HAP-1 (cell line): ENCODE measurements around the gene MPHOSPH9.
A peak's percentile ranks its signal among the peaks of the same experiment; 100 is the strongest.
"Not testable (repeated sequence)": the region's sequence is repeated elsewhere in the genome, so short reads cannot be mapped to it uniquely, and the experiment has no call there.

Experiments used
- DNase-seq, 2 experiments: peaks; one replicate each; pipeline ENCODE4 v3.0.0-alpha.2; 2016 to 2020; ENCODE audit warnings: low spot score in 2 of 2
- H3K27me3 ChIP-seq: fragments of 250-450 bp; sonication (Bioruptor Pico); 2 replicates; pipeline ENCODE4 v1.5.1; 2020; ENCODE audit warnings: low read depth, mild to moderate bottlenecking, moderate library complexity
- H3K36me3 ChIP-seq: fragments of 250-450 bp; sonication (Bioruptor Pico); replicated peaks from 2 replicates; pipeline ENCODE4 v1.5.1; 2020; ENCODE audit warnings: mild to moderate bottlenecking
- H3K4me1 ChIP-seq: fragments of 250-450 bp; sonication (Bioruptor Pico); 2 replicates; pipeline ENCODE4 v1.5.1; 2020; ENCODE audit warnings: mild to moderate bottlenecking
- H3K4me3 ChIP-seq: fragments of 250-450 bp; sonication (Bioruptor Pico); 2 replicates; pipeline ENCODE4 v1.5.1; 2020; ENCODE audit warnings: mild to moderate bottlenecking, moderate library complexity
- H3K9me3 ChIP-seq: fragments of 250-450 bp; sonication (Bioruptor Pico); 2 replicates; pipeline ENCODE4 v1.5.1; 2020; ENCODE audit warnings: mild to moderate bottlenecking, moderate library complexity
- in situ Hi-C: fragments of 300-500 bp; cut with MboI; formaldehyde crosslinking; loops from 3 replicates; pipeline ENCODE4 v1.14.3; 2020; ENCODE audit warnings: low sequenced_read_pairs, inconsistent platforms, mixed read lengths

MPHOSPH9 gene

DNA sequence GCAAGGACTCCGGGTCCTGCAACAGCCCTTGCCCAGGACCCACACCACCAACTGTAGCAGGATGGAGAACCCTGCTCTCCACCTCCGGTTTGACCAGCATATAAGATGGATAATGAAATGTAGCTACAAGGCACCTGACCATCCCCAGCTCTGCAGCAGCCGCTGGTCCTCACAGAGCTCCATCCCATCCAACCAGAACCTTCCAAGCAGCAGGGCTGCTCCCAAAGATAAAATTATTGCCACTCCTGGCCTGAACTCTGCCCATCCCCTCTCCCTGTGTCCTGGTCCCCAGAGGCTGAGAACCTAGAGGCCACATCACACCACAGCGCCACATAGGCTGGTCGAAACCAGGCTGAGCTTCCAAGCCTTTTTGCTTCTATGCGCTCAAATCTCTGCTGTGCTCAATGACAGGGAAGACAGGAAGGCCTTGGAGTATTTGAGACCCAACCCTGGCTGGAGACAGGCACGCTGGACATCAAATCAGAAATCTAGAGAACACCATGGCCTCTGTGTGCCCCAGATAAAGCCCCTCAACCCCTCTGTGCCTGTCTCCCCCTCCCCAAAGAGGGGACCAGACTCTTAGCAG is 34.5 kb upstream of the MPHOSPH9 start:
- DNase-seq = no peak
- peaks cover 16% of the 10 kb centered on the region for H3K4me1 ChIP-seq
- no peak overlapping the region for H3K4me3 ChIP-seq
- in situ Hi-C loops = no loop called here
- H3K36me3 ChIP-seq = peaks cover 44% of the 10 kb centered on the region
- H3K9me3 ChIP-seq = no peaks in the 10 kb centered on the region
- H3K27me3 ChIP-seq = no peaks in the 10 kb centered on the region

DNA sequence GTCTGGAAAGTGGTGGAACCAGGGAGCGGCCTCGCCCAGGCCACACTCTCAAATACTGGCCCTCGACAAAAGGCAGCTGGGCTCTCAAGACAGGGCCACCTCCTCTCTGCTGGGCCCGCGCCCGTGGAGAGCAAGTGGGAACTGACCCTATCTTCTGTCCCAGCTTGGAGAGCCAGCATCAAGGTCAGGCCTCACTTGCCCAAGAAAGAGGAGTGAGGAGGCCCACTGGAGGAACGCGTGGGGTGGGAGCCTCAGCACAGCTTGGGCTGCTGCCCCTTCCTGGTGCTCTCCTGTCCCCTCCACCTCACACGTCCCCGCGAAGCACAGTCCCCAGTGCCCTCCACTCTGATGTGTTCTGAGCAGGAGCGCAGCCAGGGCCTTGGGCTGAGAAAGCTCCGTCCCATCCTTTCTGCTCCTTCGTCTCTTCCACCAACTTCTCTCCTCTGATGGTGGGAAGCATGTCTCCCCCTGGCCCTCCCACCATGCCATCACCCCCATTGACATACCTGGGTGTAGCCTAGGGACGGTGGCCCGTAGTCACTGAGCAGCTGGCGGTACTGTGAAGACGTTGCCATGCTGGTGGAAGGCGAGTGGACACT is 33.8 kb upstream of the MPHOSPH9 start:
- in situ Hi-C loops = no loop called here
- Histone ChIP-seq H3K27me3 (no peaks in the 10 kb centered on the region), H3K4me1 (peaks cover 22% of the 10 kb centered on the region), H3K36me3 (peaks cover 48% of the 10 kb centered on the region), H3K4me3 (no peak overlapping the region), H3K9me3 (no peaks in the 10 kb centered on the region)
- DNase-seq = no peak

DNA sequence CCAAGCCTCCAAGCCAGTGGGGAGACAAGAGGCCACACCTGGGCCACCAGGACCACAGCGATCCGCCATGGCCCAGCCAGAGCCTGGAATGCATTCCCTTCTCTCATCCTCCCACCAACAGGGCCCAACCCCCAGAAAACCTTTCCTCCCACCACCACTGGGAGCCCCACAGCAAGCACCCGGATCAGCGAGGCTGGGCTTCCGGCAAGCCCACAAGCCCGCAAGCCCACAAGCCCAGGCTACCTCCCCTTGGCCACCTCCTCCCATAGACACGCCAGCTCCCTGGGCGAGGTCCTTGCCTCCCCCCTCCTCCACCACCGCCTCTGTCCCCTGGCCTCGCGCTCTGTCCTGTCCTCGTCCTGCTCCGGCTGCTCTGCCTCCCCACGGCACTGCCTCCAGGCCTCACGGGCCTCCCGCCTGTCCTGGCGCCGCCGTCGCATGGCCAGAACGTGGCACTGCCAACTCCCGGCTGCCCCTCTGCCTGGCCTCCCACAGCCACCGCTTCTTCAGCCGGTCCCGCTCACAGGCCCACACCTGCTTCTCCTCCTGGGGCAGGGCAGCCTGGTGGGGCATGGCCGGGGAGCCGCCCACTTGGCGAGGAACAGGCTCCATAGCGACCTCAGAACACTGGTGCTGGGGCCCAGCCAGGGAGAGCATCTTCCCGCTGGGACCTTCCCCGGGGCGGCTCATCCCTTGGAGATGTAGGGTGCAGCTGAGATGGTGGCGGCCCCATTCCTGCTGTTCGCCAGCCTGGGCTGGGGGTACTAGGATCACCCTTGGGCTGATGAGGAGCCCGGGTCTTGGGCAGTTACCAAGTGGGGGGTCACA is 33.1 kb upstream of the MPHOSPH9 start:
- H3K36me3 ChIP-seq = peaks cover 48% of the 10 kb centered on the region
- H3K9me3 ChIP-seq = no peaks in the 10 kb centered on the region
- H3K27me3 ChIP-seq = no peaks in the 10 kb centered on the region
- no peak for DNase-seq
- no peak overlapping the region for H3K4me3 ChIP-seq
- in situ Hi-C loops = no loop called here
- peaks cover 26% of the 10 kb centered on the region for H3K4me1 ChIP-seq

DNA sequence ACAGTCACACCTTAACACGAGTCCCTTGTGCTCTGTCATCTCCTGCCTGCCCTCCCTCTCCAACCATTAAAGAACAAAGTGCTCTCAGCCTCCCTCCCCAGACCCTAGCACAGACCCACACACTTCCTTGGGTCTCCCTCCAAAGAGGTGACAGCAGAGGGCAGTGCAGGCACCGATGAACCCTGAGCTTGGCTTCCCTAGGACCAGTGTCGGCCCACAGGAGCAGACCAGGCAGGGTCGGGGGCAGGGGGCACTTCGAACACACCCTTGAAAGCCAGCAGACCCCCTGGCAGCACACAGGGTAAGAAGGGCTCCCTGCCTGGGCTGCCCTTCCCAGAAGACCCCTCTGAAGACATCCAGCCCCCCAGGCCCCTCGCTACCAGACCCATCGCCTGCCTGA is 31.7 kb upstream of the MPHOSPH9 start:
- Histone ChIP-seq H3K9me3 (no peaks in the 10 kb centered on the region), H3K4me1 (peaks cover 37% of the 10 kb centered on the region), H3K4me3 (no peak overlapping the region), H3K36me3 (peaks cover 60% of the 10 kb centered on the region), H3K27me3 (no peaks in the 10 kb centered on the region)
- in situ Hi-C loops = no loop called here
- DNase-seq = peak in 1 of 2 experiments; percentile 54

DNA sequence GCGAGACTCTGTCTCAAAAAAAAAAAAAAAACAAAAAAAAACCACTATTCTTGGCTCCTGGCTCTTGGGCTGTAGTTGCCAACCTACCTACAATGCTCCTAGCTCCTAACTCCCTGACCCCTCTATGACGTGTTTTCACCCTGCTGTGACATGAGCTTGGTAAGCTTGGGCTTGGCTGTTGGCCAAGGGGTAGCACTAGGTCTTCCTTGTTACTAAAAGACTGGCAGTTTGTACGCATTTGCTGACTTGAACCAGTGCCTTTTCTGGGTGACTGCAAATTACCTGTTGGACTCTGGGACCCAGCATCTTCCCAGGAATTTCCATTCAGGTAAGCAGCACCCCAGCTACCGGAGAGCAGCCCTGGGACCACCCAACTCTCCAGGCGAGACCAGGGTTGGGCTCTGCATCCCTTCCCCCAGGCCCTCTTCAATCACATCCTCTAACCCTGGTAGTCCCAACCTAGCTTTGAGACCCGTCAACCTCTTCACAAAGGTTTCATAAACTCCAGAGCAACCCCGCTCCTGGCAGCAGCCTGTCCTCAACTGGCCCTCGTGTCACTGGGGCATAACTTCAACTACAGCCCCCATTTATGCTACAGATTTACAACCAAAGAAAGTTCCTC is 30.4 kb upstream of the MPHOSPH9 start:
- Histone ChIP-seq H3K9me3 (no peaks in the 10 kb centered on the region), H3K27me3 (no peaks in the 10 kb centered on the region), H3K36me3 (peaks cover 74% of the 10 kb centered on the region), H3K4me1 (peaks cover 33% of the 10 kb centered on the region), H3K4me3 (no peak overlapping the region)
- no peak for DNase-seq
- in situ Hi-C loops = no loop called here

DNA sequence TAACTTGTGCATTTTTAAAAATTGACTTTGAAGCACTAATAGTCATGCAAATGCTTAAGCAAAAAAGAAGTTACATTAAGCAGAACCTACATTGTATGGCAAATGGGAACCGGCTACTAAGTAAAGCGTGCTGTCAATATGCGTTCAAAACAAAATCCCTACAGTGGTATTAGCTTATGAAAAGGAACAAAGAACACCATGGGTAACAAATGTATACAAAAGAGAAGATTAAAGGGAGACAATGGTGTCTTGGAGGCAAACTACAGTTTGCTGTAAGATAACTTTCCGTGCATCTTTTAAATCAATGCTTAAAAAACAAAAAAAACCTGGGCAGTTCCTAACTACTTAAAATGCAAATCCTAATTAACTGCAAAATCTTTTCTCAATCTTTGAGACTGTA is 28.3 kb upstream of the MPHOSPH9 start:
- no peaks in the 10 kb centered on the region for H3K9me3 ChIP-seq
- peaks cover 80% of the 10 kb centered on the region for H3K36me3 ChIP-seq
- in situ Hi-C loops = no loop called here
- H3K4me1 ChIP-seq = peaks cover 33% of the 10 kb centered on the region
- no peaks in the 10 kb centered on the region for H3K27me3 ChIP-seq
- no peak overlapping the region for H3K4me3 ChIP-seq
- peak in 1 of 2 experiments; percentile 100 for DNase-seq

DNA sequence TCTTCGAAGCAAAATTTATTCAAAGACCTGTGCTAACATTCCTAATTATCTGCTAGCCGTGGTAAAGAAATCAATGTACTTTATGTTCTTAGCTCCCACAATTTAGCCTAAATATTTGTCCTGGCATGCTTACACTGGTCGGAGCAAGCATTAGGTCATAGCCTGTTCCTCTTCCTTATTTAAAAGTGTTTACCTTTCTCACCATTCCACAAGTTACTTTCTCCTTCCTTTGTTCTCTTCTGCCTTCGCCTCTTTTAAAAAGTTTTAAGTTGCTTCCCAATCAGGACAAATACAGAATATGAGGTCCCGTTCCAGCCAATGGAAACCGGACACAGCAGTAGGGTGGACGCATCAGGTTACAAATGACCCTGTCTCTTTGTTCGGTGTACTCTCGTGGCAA is 27.1 kb upstream of the MPHOSPH9 start:
- H3K36me3 ChIP-seq = peaks cover 79% of the 10 kb centered on the region
- no peaks in the 10 kb centered on the region for H3K27me3 ChIP-seq
- H3K9me3 ChIP-seq = no peaks in the 10 kb centered on the region
- DNase-seq = no peak
- in situ Hi-C loops = no loop called here
- H3K4me1 ChIP-seq = peaks cover 33% of the 10 kb centered on the region
- no peak overlapping the region for H3K4me3 ChIP-seq

DNA sequence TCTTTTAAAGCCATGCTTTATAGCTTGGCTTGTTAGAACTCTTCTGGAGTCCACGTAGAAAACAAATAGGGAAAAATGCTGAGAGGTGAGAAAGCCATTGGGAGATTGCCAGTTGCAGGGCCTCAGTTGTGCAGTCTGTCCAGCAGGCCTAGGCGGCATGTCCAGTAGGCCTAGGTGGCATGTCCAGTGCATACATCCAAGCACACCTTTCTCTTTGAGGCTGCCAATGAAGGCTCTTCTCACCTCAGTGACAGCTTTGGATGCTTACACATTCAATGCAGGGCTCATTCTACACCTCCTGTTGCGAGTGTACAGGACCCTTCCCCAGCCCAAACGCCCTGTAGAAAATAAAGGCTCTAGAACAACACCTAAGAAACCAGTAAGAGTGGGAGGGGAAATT is 25.7 kb upstream of the MPHOSPH9 start:
- DNase-seq = no peak
- Histone ChIP-seq H3K4me1 (peaks cover 37% of the 10 kb centered on the region), H3K36me3 (peaks cover 83% of the 10 kb centered on the region), H3K9me3 (no peaks in the 10 kb centered on the region), H3K4me3 (no peak overlapping the region), H3K27me3 (no peaks in the 10 kb centered on the region)
- in situ Hi-C loops = no loop called here

DNA sequence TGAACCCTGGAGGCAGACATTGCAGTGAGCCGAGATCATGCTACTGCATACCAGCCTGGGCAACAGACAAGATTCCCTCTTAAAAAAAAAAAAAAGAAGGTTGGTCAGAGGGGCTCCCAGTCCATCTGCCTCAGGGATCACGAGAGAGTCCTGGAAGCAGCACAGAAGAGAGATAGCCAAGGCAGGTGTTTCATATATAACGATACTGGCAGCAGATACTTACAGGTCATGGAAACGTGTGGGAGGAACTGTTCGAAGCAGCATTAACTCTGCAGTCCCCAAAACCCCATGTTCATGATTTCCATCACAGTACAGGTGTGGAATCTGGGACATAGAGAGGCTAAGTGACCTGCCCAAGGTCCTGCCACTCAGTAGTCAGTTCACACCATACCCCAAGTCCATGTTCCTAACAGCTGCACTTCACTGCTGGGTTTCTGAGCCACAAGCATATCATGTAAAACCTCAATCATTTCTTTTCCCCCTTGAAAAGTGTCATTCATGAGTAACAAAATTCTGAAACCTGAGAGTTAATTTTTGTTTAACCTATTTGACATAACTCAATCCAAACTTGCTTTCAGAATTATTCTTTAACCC is 22.0 kb upstream of the MPHOSPH9 start:
- Histone ChIP-seq H3K4me3 (no peak overlapping the region), H3K36me3 (peaks cover 78% of the 10 kb centered on the region), H3K9me3 (no peaks in the 10 kb centered on the region), H3K4me1 (peaks cover 39% of the 10 kb centered on the region), H3K27me3 (no peaks in the 10 kb centered on the region)
- in situ Hi-C loops = no loop called here
- DNase-seq = no peak

DNA sequence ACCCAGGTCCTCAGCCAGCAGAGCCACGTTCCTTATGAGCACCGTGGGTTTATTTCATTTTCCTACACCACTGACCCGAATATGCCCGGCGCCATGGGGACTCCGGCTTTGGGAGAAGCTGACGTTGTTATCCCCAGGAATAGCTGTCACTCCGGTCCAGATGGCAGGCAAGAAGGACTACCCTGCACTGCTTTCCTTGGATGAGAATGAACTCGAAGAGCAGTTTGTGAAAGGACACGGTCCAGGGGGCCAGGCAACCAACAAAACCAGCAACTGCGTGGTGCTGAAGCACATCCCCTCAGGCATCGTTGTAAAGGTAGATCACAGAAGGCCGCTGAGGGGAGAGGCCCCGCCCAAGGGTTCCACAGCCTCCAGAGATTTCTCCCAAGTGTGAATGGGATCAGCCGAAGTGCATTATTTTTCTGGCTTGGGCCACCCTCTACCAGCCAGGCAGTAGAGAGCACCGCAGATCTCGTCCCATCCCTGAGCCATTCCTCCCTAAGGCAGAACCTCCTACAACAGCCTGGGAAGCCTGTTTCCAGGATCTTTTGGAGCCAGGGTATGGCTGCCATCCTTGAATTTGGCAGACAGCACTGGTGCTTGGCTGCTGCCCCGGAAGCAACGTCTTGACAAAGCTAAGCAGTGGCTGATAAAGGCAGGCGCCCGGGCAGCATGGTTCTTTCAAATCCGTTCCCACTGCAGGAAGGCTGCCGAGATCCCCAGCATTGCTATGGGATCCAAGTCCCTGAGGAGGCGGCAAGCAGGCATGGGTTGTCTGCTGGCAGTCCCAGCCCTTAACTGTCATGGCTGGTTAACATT is 20.9 kb upstream of the MPHOSPH9 start:
- H3K4me3 ChIP-seq = no peak overlapping the region
- H3K4me1 ChIP-seq = peaks cover 36% of the 10 kb centered on the region
- no peaks in the 10 kb centered on the region for H3K9me3 ChIP-seq
- in situ Hi-C loops = no loop called here
- H3K27me3 ChIP-seq = no peaks in the 10 kb centered on the region
- H3K36me3 ChIP-seq = peaks cover 71% of the 10 kb centered on the region
- peak in 1 of 2 experiments; percentile 63 for DNase-seq

DNA sequence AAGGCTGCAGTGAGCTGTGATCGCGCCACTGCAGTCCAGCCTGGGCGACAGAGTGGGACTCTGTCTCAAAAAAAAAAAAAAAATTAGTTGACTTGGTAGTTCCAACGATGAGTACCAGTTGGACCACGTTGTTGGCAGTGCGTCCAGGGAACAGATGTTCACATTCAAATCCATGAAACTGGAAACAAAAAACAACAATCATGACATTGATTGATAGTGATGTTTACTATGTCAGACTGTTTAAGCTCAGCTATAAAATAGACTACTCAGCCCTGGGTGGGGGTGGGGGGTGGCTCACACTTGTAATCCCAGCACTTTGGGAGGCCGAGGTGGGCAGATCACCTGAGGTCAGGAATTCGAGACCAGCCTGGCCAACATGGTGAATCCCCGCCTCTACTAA is 19.4 kb upstream of the MPHOSPH9 start:
- H3K36me3 ChIP-seq = peaks cover 66% of the 10 kb centered on the region
- H3K27me3 ChIP-seq, H3K9me3 ChIP-seq, DNase-seq, H3K4me3 ChIP-seq, in situ Hi-C loops: not testable (repeated sequence)
- peaks cover 37% of the 10 kb centered on the region for H3K4me1 ChIP-seq

DNA sequence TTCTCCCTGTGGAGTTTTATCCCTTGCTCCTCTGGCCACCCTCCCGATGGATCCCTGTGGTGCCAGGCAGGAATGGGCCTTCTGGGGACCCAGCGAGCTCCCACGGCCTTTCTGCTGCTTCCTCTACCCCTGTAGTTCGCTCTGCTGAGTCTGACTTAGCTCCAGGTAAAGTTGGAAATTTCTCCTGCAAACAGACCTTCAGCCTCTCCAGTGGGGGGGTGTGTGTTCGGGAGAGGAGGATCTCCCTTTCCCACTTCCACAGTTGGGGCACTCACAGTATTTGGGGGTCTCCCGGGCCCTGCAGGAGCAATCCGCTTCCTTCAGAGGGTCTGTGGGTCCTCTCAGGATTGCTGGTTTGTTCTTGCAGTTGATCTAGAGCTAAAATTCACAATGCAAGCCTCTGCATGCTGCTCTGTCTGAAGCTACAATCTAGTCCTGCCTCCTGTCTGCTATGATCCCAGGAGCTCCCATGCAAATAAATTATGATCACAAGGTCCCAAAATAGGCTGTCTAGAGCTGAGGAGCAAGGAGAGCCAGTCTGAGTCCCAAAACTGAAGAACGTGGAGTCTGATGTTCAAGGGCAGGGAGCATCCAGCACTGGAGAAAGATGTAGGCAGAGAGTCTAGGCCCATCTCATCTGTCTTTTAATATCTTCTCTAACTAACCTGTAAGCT is 18.6 kb upstream of the MPHOSPH9 start:
- Histone ChIP-seq H3K9me3 (peaks cover 10% of the 10 kb centered on the region), H3K27me3 (no peaks in the 10 kb centered on the region), H3K36me3 (peaks cover 57% of the 10 kb centered on the region), H3K4me3 (no peak overlapping the region), H3K4me1 (peaks cover 42% of the 10 kb centered on the region)
- in situ Hi-C loops = no loop called here
- peak in 1 of 2 experiments; percentile 1 for DNase-seq
